Measurements from ENCODE around the gene FMNL2.

FMNL2 gene

GRCh38 chr2:152405206-152406118 is 70.5 kb downstream of the FMNL2 start:
- no peak for DNase-seq (ENCODE audit: low spot score)

- DNase-seq (ENCODE audit: low spot score) = no peak
These were observed 71.3 kb downstream of the FMNL2 start for GRCh38 chr2:152406119-152406835.

GRCh38 chr2:152406836-152407161 is 71.8 kb downstream of the FMNL2 start:
- no peak for DNase-seq (ENCODE audit: low spot score)

GRCh38 chr2:152407204-152407721 is 72.3 kb downstream of the FMNL2 start:
- DNase-seq (ENCODE audit: low spot score) = peak; percentile 78

- no peak for DNase-seq (ENCODE audit: low spot score)
These were observed 72.8 kb downstream of the FMNL2 start for GRCh38 chr2:152407806-152408205.

GRCh38 chr2:152408254-152408653 is 73.3 kb downstream of the FMNL2 start:
- no peak for DNase-seq (ENCODE audit: low spot score)

- no peak for DNase-seq (ENCODE audit: low spot score)
These were observed 74.6 kb downstream of the FMNL2 start for GRCh38 chr2:152409386-152410164.

GRCh38 chr2:152410165-152410597 is 75.2 kb downstream of the FMNL2 start:
- no peak for DNase-seq (ENCODE audit: low spot score)

- no peak for DNase-seq (ENCODE audit: low spot score)
These were observed 76.2 kb downstream of the FMNL2 start for GRCh38 chr2:152411154-152411553.

- no peak for DNase-seq (ENCODE audit: low spot score)
These were observed 78.5 kb downstream of the FMNL2 start for GRCh38 chr2:152413228-152414030.

- DNase-seq (ENCODE audit: low spot score) = no peak
These were observed 80.3 kb downstream of the FMNL2 start for GRCh38 chr2:152415231-152415642.

GRCh38 chr2:152415796-152416195 is 80.8 kb downstream of the FMNL2 start:
- DNase-seq (ENCODE audit: low spot score) = no peak

- DNase-seq (ENCODE audit: low spot score) = no peak
These were observed 83.7 kb downstream of the FMNL2 start for GRCh38 chr2:152418688-152419087.

- no peak for DNase-seq (ENCODE audit: low spot score)
These were observed 85.0 kb downstream of the FMNL2 start for GRCh38 chr2:152419944-152420343.

GRCh38 chr2:152420363-152420762 is 85.4 kb downstream of the FMNL2 start:
- no peak for DNase-seq (ENCODE audit: low spot score)

GRCh38 chr2:152420936-152421335 is 86.0 kb downstream of the FMNL2 start:
- DNase-seq (ENCODE audit: low spot score) = no peak

GRCh38 chr2:152421521-152422370 is 86.8 kb downstream of the FMNL2 start:
- no peak for DNase-seq (ENCODE audit: low spot score)

- no peak for DNase-seq (ENCODE audit: low spot score)
These were observed 88.7 kb downstream of the FMNL2 start for GRCh38 chr2:152423684-152424083.

- no peak for DNase-seq (ENCODE audit: low spot score)
These were observed 91.1 kb downstream of the FMNL2 start for GRCh38 chr2:152425765-152426727.
